ENCODE results near the gene DMBT1. TPM values are rescaled to one million over a fixed set of nuclear protein-coding genes. Genes with fewer than 3 reads are reported as not detected.

Gene DMBT1
- total RNA-seq, 2 donors from 2014 or later, result 33.6 to 165 TPM

GRCh38 chr10:122663516-122664130, 103.1 kb downstream of the DMBT1 start:
- H3K9ac ChIP-seq (ENCODE audit: low read depth in 2 of 2, low read length in 2 of 2), result no peak overlapping the region
- intact Hi-C loops (cut with DNase I), result no loop called here
- no peak for DNase-seq

DNA sequence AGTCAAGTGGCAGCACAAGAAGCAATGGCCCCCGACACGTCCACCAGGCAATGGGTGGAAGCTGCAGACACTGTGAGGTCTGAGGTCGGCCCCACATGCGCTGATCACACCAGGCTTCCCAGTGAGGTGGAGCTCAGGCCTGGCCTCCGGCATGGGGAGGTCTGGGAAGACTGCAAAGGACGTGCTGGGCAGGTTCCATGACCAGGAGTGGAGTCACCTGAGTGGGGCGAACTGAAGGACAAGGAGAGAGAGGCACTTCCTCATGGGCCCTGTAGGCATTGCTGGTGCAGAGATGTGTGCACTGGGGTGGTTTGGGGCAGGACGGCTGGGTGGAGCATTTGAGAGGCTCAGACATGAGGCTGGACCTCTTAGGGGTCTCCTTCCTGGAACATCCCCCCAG, 103.9 kb downstream of the DMBT1 start:
- no peaks in the 10 kb centered on the region for H3K9me3 ChIP-seq
- H3K4me3 ChIP-seq, result no peak overlapping the region
- H3K27me3 ChIP-seq, result no peaks in the 10 kb centered on the region
- H3K4me1 ChIP-seq, result no peaks in the 10 kb centered on the region
- H3K9ac ChIP-seq (ENCODE audit: low read depth in 2 of 2, low read length in 2 of 2), result no peak overlapping the region
- no peak for DNase-seq
- no peak for TF ChIP-seq CTCF (IDR thresholded peaks at IDR 0.05)
- H3K27ac ChIP-seq, result no peak overlapping the region
- no peaks in the 10 kb centered on the region for H3K36me3 ChIP-seq
- intact Hi-C loops (cut with DNase I), result no loop called here

More at GRCh38 chr10:122663516-122664130, 103.1 kb downstream of the DMBT1 start:
- Histone ChIP-seq H3K36me3 (no peaks in the 10 kb centered on the region), H3K9me3 (no peaks in the 10 kb centered on the region), H3K27ac (no peak overlapping the region), H3K4me3 (no peak overlapping the region), H3K4me1 (no peaks in the 10 kb centered on the region), H3K27me3 (no peaks in the 10 kb centered on the region)
- no peak for TF ChIP-seq CTCF (IDR thresholded peaks at IDR 0.05)

GRCh38 chr10:122665329-122665860, 104.8 kb downstream of the DMBT1 start:
- Histone ChIP-seq H3K36me3 (no peaks in the 10 kb centered on the region), H3K27ac (no peak overlapping the region), H3K9me3 (no peaks in the 10 kb centered on the region), H3K9ac (ENCODE audit: low read depth in 2 of 2, low read length in 2 of 2) (no peak overlapping the region), H3K4me3 (no peak overlapping the region), H3K27me3 (no peaks in the 10 kb centered on the region), H3K4me1 (no peaks in the 10 kb centered on the region)
- no peak for DNase-seq
- intact Hi-C loops (cut with DNase I), result no loop called here
- no peak for TF ChIP-seq CTCF (IDR thresholded peaks at IDR 0.05)

DNA sequence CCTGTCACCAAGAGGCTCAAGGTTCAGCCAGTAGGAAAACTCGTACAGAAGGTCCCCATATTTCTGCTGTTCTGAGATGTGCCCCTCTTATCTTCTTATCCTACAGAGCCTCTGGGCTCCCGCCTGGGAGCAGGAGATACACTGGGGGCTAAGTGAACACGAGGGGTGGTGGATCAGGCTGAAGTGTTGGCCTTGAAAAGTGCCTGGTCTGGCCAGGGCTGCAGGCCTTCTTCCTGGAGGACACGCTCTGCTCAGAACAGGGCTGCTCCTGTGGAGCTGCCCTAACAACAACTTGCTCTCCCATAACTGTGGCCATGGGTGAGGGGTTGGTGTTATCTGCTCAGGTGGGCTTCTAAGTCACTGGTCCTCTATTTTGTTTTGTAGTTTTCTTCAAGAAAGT, 105.4 kb downstream of the DMBT1 start:
- Histone ChIP-seq H3K27me3 (no peaks in the 10 kb centered on the region), H3K4me3 (no peak overlapping the region), H3K27ac (no peak overlapping the region), H3K36me3 (no peaks in the 10 kb centered on the region), H3K9me3 (no peaks in the 10 kb centered on the region), H3K4me1 (no peaks in the 10 kb centered on the region), H3K9ac (ENCODE audit: low read depth in 2 of 2, low read length in 2 of 2) (no peak overlapping the region)
- no peak for TF ChIP-seq CTCF (IDR thresholded peaks at IDR 0.05)
- DNase-seq, result no peak
- intact Hi-C loops (cut with DNase I), result no loop called here

DNA sequence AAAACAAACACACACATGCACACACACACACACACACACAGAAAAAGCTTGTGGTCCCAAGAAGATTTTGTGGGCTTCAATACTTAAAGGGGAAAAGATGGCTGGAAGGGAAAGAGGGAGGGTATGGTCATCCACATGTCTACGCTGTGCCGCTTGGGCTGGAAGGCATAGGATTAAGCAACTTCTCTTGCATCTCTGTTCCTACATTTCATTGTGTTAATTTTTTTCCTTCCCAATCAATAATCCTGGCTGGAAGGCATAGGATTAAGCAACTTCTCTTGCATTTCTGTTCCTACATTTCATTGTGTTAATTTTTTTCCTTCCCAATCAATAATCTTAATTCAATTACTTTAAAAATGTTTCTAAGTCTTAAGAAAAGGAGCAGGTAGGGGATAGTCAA, 108.5 kb downstream of the DMBT1 start:
- no peaks in the 10 kb centered on the region for H3K27me3 ChIP-seq
- intact Hi-C loops (cut with DNase I), result no loop called here
- no peak overlapping the region for H3K9ac ChIP-seq (ENCODE audit: low read depth in 2 of 2, low read length in 2 of 2)
- H3K4me1 ChIP-seq, result no peaks in the 10 kb centered on the region
- no peak overlapping the region for H3K4me3 ChIP-seq
- no peak overlapping the region for H3K27ac ChIP-seq
- DNase-seq, result no peak
- no peaks in the 10 kb centered on the region for H3K9me3 ChIP-seq
- TF ChIP-seq CTCF (IDR thresholded peaks at IDR 0.05), result no peak
- no peaks in the 10 kb centered on the region for H3K36me3 ChIP-seq
